Cardiac muscle cell (in vitro differentiated cells and primary cell): Measurements from ENCODE around the gene TUFT1. TPM values are rescaled to one million over a fixed set of nuclear protein-coding genes. Genes with fewer than 3 reads are reported as not detected.
"Not testable (repeated sequence)": the region's sequence is repeated elsewhere in the genome, so short reads cannot be mapped to it uniquely, and the experiment has no call there.

Experiments
- DNase-seq, 2 donors: peaks; one replicate each; pipeline versions ENCODE4 v3.0.0 to v3.0.0-alpha.2; 2010 to 2017; ENCODE audit warnings: low read depth in 1 of 2, low spot score in 1 of 2
- H3K27ac ChIP-seq: fragments of 200-600 bp; sonication (generic); 2 replicates; pipeline ENCODE4 v1.5.1; 2016
- H3K27me3 ChIP-seq: fragments of 200-600 bp; sonication (generic); 2 replicates; pipeline ENCODE4 v1.6.0; 2016; ENCODE audit warnings: control low read depth
- H3K36me3 ChIP-seq: fragments of 200-600 bp; sonication (generic); 2 replicates; pipeline ENCODE4 v1.5.1; 2016; ENCODE audit warnings: control low read depth
- H3K4me1 ChIP-seq: fragments of 200-600 bp; sonication (generic); 2 replicates; pipeline ENCODE4 v1.8.1; 2017; ENCODE audit warnings: low read depth, mild to moderate bottlenecking, mixed run types
- H3K4me3 ChIP-seq: fragments of 200-600 bp; sonication (generic); 2 replicates; pipeline ENCODE4 v1.5.1; 2016; ENCODE audit warnings: mild to moderate bottlenecking
- H3K9me3 ChIP-seq: fragments of 200-600 bp; sonication (generic); 2 replicates; pipeline ENCODE4 v1.5.1; 2017; ENCODE audit warnings: low read depth, mild to moderate bottlenecking, control low read depth
- CTCF ChIP-seq: IDR thresholded peaks from 2 replicates; pipeline ENCODE4 v1.5.1; 2012; ENCODE audit warnings: low read depth, mild to moderate bottlenecking, low read length
- polyA plus RNA-seq: library from polyadenylated mRNA; unstranded; fragments of >200 nt; fragmentation: Nextera tagmentation; extraction: Ambion mirVana; gene quantifications from 2 replicates; pipeline ENCODE4 v1.2.1, GENCODE V29; 2016
- total RNA-seq: library from RNA; depleted of rRNA; stranded (reverse); fragments of >200 nt; gene quantifications from 2 replicates; pipeline ENCODE4 v1.2.3, GENCODE V29; 2016

Gene TUFT1
- total and polyA plus RNA-seq, 2 experiments from 2014 or later, result 7.0 to 7.7 TPM

GRCh38 chr1:151618470-151618869, 78.4 kb downstream of the TUFT1 start:
- no peaks in the 10 kb centered on the region for H3K9me3 ChIP-seq
- H3K36me3 ChIP-seq, result no peaks in the 10 kb centered on the region
- DNase-seq, result no peak
- no peak overlapping the region for H3K27ac ChIP-seq
- H3K4me1 ChIP-seq, result peaks cover 7% of the 10 kb centered on the region
- H3K27me3 ChIP-seq, result no peaks in the 10 kb centered on the region
- no peak for TF ChIP-seq CTCF
- no peak overlapping the region for H3K4me3 ChIP-seq

GRCh38 chr1:151618996-151619395, 78.9 kb downstream of the TUFT1 start:
- not testable (repeated sequence) for H3K4me1 ChIP-seq, H3K36me3 ChIP-seq, H3K9me3 ChIP-seq, H3K27ac ChIP-seq, H3K27me3 ChIP-seq, H3K4me3 ChIP-seq, DNase-seq

GRCh38 chr1:151619489-151620093, 79.5 kb downstream of the TUFT1 start:
- no peak for TF ChIP-seq CTCF
- Histone ChIP-seq H3K36me3 (no peaks in the 10 kb centered on the region), H3K27ac (peak overlapping the region; percentile 41), H3K4me3 (no peak overlapping the region), H3K4me1 (peaks cover 7% of the 10 kb centered on the region), H3K9me3 (no peaks in the 10 kb centered on the region), H3K27me3 (no peaks in the 10 kb centered on the region)
- peak in 1 of 2 donors; percentile 56 for DNase-seq

GRCh38 chr1:151620286-151620685, 80.2 kb downstream of the TUFT1 start:
- DNase-seq, result peak in 1 of 2 donors; percentile 59
- no peaks in the 10 kb centered on the region for H3K27me3 ChIP-seq
- H3K4me3 ChIP-seq, result no peak overlapping the region
- H3K4me1 ChIP-seq, result peaks cover 7% of the 10 kb centered on the region
- no peaks in the 10 kb centered on the region for H3K9me3 ChIP-seq
- H3K27ac ChIP-seq, result no peak overlapping the region
- no peaks in the 10 kb centered on the region for H3K36me3 ChIP-seq
- no peak for TF ChIP-seq CTCF

- no peaks in the 10 kb centered on the region for H3K36me3 ChIP-seq
- peak in 1 of 2 donors; percentile 51 for DNase-seq
- no peak for TF ChIP-seq CTCF
- H3K9me3 ChIP-seq, result no peaks in the 10 kb centered on the region
- no peak overlapping the region for H3K4me3 ChIP-seq
- peak overlapping the region; percentile 88 for H3K27ac ChIP-seq
- H3K4me1 ChIP-seq, result peaks cover 7% of the 10 kb centered on the region
- no peaks in the 10 kb centered on the region for H3K27me3 ChIP-seq
Observed at GRCh38 chr1:151621351-151621750, 81.2 kb downstream of the TUFT1 start.

GRCh38 chr1:151624783-151625182, 84.7 kb downstream of the TUFT1 start:
- no peak for TF ChIP-seq CTCF

More at GRCh38 chr1:151624783-151625182, 84.7 kb downstream of the TUFT1 start:
- Histone ChIP-seq H3K4me3 (no peak overlapping the region), H3K27ac (no peak overlapping the region), H3K36me3 (no peaks in the 10 kb centered on the region), H3K4me1 (peaks cover 7% of the 10 kb centered on the region), H3K27me3 (no peaks in the 10 kb centered on the region), H3K9me3 (no peaks in the 10 kb centered on the region)
- no peak for DNase-seq
